NCI-H1417 (cell line): ENCODE results near the gene JMJD1C.
"Not testable (repeated sequence)": the region's sequence is repeated elsewhere in the genome, so short reads cannot be mapped to it uniquely, and the experiment has no call there.

Experiments
- DNase-seq, 3 experiments: peaks; one replicate each; lab custom pipeline; 2025; lab: John Stamatoyannopoulos, UW

The JMJD1C gene

DNA sequence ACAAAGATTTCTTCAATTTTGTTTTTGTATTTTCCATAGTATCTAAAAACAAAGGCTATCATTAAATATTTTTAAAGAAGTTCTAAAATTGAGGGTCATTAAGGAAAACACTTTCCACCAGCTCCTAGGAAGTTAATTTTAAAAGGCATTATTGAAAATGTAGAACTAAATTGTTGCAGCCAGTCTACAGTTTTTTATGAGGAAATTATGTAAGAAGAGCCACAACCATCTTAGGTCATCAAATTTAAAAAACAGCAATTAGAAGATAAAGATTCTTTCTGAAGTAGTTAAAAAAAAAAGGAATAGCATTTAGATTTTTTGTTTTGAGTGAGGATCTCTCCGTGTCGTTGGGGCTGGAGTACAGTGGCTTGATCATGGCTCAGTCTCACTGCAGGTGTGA, 171.0 kb downstream of the JMJD1C start:
- no peak for DNase-seq

DNA sequence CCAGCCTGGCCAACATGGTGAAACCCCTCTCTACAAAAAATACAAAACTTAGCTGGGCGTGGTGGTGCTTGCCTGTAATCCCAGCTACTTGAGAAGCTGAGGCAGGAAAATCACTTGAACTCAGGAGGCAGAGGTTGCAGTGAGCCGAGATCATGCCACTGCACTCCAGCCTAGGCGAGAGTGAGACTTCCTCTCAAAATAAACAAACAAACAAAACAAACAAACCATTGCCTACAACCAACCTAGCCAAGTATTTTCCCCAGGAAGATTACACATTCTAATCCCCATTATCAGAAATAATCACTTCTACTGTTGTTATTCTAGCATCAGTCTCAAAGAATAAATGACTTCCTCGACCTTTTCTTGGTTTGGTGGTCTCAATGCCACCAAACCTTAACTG, 172.9 kb downstream of the JMJD1C start:
- DNase-seq, result not testable (repeated sequence)

DNA sequence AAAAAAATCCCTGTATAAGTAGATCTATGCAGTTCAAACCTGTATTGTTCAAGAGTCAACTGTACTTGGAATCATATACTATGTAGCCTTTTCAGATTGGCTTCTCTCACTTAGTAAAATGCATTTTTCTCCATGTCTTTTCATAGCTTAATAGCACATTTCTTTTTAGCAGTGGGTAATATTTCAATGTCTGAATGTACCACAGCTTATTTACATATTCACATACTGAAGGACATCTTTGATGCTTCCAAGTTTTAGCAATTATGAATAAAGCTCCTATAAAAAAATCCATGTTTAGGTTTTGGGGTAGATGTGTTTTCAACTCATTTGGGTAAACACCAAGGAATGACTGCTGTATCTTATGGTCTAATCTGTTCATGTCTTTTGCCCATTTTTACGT, 177.6 kb downstream of the JMJD1C start:
- DNase-seq, result no peak

DNA sequence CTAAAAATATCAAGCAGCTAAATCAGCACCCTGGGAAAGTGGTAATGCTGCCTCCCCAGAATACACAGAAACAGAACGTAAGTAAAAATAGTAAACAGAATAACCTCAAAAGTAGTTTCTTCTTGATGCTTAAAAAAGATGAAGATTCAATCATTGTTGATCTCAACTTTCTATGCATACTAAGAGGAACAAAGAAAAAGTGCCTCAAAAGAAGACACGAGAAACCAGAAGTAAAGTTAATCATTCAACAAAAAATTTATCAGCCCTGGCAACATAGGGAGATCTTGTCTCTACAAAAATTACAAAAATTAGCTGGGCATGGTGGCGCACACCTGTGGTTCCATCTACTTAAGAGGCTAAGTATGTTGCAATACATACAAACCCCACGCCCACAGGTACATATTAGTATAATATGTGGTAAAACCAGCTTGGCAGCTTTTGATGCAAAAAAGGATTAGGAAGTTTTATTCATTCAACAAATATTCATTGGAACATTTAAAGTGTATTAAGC, 179.0 kb downstream of the JMJD1C start:
- no peak for DNase-seq

DNA sequence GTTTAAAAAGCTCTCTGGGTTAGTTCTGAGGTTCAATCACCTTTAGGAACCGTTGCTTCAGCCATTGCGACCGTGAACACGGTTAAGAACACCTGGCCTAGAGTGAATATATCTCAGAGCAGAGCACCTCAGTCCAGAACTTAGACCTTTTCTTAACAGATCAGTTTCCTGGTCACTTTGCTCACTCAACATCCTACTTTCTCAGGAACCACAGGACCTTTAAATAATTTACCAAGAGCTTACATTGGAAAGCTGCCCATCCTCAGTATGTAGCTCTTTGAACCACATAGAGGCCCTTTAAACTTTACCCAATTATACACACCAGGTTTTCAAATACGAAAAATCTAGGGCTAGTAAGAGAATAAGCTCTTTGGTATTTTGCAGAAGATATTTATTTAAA, 179.4 kb downstream of the JMJD1C start:
- no peak for DNase-seq

DNA sequence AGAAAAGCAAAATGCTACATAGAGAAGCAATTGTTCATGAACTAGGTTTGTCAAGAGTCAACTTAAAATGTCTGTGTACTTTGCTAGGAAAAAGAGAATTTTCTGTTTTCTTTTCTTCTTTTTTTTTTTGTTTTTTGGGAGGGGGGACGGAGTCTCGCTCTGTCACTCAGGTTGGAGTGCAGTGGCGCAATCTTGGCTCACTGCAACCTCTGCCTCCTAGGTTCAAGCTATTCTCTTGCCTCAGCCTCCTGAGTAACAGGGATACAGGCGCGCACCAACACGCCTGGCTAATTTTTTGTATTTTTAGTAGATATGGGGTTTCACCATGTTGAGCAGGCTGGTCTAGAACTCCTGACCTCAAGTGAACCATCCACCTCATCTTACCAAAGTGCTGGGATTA, 181.9 kb downstream of the JMJD1C start:
- DNase-seq, result not testable (repeated sequence)

DNA sequence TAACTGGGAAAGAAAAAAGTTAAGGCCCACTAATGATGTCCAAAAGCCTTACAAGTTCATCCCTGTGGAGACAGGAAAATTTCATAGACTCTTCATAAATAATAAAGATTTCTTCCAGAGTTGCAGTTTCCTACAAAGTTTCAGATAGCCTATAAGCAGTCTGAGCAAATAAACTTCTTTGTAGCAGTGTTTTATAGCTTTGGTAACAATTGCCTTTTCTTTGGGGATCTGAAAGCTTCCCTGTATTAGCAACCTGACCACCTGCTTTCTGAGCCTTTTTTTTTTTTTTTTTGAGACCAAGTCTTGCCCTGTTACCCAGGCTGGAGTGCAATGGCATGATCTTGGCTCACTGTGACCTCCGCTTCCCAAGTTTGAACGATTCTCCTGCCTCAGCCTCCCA, 182.7 kb downstream of the JMJD1C start:
- DNase-seq, result no peak

DNA sequence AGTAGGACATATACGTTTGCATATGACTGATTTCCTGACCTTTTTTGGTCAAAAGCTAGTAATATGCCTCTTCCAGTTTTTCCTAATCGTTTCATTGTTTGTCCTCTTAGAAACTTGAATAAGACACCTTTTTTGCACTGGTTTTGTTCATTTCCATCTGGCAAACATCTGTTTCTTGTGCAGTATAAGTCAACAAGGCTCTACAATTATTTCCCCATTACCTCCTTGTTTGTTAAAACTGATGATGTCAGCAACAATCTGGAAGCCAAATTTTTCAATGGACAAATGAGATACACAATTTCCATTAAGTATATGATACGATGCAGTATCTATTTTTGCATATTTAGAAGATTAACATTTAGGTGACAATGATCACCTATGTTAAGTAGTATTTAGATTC, 183.8 kb downstream of the JMJD1C start:
- no peak for DNase-seq

DNA sequence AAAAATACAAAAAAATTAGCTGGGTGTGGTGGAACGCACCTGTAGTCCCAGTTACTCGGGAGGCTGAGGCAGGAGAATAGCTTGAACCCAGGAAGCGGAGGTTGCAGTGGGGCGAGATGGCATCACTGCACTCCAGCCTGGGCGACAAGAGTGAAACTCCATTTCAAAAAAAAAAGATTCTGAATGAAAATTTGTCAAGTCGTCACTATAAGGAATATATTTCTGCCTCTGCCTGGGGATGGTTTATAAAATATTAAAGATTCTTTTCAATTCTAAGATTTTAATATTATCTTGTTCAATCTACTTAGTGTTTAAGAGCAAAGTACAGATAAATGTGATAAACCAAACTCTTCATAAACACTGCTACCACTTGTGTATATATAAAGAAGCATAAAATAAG, 185.4 kb downstream of the JMJD1C start:
- no peak for DNase-seq

DNA sequence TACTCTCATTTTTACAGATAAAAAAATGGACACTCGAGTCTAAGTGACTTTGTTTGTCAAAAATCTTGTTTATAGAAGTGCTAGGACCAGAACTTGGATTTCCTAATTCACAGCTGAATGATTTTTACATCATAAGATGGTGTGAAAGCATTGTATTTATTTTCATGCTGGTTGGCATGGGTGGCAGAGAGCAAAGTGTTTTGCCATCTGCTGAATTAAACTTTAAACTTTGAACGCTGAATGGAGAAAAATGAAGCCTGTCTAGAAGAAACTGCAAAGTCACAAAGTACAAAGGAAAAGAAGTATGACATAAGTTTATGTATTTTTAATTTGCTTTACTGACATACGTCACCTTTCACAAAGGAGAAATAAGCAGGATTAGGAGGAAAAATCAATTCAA, 190.7 kb downstream of the JMJD1C start:
- DNase-seq, result no peak

DNA sequence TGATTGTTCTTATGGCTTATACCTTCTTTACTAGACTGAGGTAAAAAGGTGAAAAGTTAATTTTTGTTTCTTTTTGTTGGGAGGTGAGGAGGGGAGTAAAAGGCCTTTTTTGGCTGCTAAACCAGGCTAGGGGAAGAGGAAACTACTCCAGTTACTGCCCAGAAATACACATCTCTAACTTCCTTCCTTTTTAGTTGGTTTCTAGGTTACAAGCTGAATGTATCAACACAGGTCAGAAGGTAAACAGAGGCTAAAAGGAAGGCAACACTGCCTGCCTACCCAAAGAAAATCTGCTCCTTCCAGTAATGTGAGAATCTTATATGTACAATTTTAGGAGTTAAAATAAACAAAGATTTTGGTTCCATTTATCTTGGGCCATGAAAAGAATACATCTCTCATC, 192.2 kb downstream of the JMJD1C start:
- DNase-seq, result peak in 1 of 3 experiments; percentile 6

DNA sequence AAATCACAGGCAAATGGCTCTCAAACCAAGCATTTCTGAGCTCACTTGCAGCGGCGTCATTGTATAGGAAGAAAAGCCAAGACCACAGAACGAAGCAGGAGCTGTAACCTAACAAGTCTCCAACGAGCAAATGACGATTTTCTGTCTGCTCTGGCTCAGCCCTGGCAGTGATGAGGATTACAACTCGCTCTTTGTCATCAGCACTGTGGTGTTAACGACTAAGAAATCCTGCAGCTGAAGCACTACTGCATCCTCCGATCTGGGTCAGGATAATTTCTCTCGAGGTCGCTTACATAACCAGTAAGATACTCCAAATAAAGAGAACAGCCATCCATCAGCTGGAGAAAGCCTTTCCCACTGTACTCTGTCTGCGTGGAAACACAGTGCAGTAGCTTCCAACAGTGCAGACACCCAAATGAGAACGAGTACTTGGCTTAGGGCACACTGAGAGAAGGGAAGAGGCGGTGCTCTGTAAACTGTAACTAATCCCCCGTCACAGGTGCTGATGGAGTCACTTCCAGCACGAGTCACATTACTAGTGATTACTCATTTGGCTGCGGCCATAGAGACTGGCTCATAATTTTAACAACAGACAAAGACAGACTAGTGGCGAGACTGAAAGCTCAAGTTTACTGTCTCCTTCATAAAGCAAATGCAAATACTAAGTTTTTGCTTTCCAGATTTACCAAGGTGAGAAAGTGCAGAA, 196.8 kb downstream of the JMJD1C start:
- peak; percentile 73 to 96 (median 81) for DNase-seq

DNA sequence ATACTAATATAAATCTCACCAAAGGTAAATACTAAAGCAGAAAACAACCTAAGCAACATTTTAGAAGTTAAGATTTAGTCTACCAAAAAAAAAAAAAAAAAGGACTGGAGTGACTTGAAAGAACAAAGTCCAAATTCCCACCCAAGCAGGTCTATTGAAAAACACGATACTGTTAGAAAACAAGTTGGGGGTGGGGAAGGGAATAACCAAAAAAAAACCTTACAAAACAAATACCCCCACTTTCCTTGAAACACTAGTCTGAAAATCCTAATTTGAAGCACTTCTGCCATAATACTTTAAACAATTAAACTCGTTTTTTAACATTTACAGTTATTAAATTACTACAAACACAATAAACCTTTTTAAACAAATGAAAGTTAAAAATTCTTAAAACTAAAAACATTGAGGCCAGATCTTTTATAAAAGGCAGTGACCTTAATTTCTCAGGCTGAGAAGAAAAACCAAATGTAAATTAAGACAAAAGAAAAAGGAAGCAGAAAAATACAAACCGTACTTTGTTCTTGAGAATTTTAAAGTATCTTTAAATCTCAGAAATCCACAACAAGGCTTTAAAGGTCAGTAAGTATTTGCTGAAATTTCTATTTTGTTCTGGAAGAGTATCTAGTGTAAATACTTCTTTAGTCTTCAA, 197.5 kb downstream of the JMJD1C start:
- DNase-seq, result peak in 1 of 3 experiments; percentile 57

DNA sequence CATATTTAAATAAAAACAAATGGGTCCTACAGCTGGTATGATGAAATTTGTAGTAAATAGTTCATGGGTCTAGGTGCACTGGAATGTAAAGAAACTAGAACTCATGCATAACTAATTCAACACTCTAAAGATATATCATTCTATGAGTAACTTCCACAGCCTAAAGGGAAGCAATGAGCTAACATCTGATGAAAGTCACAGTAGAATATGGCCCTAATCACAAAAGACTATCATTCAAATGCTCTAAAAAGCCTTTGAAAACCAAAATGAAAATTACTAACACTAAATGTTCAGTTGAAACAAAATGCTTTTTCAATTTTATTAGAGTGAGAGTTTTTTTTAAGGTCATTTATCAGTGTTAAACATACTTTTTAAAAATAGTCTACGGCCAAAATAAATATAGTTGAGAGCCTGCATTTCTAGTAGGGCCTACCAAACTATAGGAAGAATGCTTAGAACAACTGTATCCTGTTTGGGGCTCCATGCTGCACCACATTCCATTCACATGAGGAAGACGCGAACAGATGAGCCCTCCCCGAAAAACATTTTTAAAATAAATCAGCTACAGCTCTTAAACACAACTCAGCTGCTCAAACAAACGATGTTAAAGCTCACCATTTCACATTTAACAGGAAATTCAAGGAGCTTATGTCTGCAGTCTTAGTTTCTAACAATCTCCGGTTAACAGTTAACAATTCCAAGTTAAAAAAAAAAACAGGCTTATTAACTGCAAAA, 198.2 kb downstream of the JMJD1C start:
- DNase-seq, result peak in 1 of 3 experiments; percentile 57

DNA sequence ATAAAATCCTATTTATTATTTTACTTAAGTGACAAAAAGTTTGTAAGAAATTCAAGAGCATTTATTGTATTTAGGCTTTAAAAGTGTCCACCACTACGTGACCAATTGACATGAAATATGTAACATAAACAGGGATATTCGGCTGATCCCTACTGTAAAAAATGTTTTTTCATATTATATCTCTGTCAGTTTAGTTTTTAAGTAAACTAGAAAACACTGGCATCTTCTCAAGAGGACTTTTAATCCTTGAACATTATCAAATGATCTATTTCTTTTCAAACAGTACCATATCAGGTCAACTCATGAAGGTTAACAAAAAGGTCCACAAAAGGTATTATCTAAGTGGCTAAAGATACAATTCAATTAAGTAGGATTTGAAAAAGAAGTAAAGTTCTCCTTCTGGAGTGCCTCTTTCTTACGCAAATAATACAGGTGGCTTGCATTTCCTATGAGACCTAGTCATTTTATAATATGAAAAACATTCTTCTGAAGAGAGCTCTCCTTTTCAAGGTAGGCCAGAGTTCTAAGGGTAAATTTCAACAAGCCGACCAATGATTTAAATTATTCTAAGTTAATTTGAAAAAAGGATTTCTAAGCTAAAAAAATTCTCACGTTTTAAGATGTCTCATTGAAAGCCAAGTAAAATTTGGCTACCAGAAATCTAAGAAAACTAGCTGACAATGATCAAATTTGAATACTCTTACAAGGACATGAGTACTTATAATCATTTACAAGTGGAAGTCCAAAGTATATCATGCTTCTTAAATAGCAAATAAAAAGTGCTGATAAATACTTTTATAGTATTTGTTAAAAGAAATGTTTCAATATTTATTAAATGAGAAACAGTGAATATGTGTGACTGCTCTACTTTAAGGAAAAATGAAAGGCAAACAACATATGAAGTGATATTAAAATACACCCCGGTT, 199.1 kb downstream of the JMJD1C start:
- DNase-seq, result peak in 1 of 3 experiments; percentile 5

DNA sequence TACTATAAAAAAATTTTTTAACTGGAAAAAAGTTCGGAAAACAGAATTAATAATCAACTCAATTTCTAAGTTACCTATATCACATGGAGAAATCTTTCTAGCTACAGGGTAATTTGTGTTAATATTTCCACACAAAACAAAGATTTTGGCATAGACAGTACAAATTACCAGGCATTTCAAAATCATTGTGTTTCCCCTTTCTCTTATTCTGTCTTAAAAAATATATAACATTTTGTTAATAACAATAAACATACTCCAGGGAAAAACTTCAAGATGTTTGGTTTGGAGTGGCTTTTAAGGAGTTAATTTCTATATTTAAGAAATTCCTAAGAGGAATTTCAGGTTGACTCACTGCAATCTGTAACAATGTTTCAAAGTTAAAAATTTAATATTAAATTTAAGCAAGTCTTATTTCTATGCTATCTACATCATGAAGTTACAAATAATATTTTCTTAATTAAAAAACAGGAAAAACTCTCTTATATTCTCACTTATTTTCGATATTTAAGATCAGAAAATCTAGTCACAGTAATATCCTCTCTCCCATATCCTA, 200.0 kb downstream of the JMJD1C start:
- no peak for DNase-seq

DNA sequence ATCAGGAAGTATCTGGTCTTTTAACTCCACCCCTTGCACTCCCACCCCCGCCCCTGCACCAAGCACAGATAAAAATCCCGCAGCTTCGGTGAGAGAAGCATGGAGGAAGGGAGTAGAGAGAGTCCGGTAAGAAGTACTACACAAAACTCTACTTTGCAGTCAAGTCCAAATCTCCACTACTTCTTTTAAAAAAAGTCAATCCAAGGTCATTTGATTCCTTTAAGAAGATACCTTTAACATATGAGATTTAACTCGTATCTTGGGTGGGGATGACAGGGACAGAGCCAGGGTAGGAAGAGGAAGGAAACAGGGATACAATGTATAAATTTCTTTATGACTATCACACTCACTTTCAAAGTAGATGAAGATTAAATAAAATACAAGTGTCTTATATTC, 200.6 kb downstream of the JMJD1C start:
- peak in 2 of 3 experiments; percentile 9 to 36 for DNase-seq

DNA sequence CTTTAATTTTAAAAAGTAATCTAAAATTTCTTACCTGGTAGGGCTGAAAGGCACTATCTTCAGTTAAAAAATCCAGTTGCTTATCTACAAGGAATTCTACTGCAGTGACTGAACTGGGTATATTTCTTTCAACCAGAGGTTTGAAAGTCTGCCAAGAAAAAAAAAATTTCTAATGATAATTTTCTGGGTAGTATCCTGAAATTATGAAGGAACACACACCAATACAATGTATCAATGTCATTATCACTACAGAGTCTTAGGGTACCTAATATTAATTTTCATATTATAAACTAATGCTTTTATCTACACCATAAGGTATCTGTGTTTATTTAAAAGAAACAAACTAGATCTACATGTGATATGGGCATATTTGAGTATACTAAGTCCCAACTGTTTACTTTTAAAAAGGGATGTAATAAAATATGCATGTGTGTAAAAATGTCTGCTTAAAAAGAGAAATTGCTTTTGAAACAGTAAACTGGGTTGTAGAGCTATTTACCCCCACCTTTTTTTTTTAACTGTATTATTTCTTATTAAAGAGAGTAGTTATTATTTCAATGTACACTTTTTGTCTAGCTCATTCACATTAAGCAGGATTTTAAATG, 201.1 kb downstream of the JMJD1C start:
- peak in 1 of 3 experiments; percentile 35 for DNase-seq

DNA sequence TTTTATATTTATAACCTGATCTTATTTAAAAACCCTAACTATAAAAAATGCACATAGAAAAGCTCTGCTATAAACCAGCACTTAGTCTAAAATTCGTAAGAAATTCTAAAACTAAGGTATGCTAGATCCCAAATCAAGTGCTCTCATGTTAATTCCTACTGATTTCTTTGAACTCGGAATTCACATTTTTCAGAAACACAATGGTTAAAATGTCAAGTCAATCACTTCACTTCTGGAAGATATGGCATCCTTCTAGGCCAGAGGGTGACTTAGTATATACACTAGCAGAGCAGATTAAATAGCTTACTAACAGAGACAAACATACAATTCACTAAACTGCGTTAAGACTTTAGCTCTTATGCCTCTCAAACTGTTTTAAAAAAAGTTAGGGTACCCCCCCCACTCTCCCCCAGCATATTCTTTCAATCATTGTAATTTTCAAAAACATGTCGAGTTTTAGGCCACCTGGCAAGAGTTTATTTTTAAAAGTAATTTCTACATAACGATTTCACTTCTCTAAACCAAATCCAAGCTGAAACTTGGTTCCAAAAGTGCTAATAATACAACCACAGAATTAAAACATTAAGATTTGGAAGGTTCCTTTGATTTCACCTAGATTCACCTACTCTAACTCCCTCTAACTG, 203.2 kb downstream of the JMJD1C start:
- DNase-seq, result no peak

DNA sequence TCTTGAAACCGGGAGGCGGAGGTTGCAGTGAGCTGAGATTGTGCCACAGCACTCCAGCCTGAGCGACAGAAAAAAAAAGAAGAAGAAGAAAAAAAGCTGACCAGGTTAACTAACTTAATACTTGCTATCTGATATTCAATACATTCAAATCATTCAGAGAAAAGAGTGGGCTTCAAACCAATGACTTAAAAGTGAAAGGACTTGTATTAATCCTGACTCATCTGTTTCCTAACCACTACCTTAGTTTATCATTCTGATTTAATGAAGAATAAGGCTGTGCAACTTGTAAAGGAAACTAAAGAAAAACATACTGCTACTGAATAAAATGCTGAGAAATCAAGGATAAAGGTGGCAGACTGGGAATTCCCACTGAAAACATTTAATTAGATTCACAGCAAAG, 204.3 kb downstream of the JMJD1C start:
- no peak for DNase-seq

DNA sequence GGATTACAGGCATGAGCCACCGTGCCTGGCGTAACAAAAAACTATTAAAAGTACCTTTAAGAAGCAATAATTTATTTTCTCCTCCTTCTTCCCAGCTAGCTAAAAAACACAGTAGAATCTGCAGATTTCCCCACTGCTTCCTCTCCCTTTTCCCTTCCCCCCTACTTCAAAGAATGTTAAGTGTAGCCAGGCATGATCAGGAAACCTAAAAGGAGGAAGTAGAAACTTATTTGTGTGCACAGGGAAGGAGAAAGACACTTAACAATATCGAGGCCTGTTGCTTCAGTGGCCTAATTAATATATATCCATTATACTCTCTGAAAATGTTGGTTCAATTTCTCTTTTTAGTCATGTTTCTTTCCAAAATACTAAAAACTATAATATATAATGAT, 204.9 kb downstream of the JMJD1C start:
- no peak for DNase-seq
